ENCODE data around the gene RBBP7. TPM values are rescaled to one million over a fixed set of nuclear protein-coding genes. Genes with fewer than 3 reads are reported as not detected.

Gene RBBP7
- total RNA-seq = 165 and 171 TPM in 2 replicates

DNA sequence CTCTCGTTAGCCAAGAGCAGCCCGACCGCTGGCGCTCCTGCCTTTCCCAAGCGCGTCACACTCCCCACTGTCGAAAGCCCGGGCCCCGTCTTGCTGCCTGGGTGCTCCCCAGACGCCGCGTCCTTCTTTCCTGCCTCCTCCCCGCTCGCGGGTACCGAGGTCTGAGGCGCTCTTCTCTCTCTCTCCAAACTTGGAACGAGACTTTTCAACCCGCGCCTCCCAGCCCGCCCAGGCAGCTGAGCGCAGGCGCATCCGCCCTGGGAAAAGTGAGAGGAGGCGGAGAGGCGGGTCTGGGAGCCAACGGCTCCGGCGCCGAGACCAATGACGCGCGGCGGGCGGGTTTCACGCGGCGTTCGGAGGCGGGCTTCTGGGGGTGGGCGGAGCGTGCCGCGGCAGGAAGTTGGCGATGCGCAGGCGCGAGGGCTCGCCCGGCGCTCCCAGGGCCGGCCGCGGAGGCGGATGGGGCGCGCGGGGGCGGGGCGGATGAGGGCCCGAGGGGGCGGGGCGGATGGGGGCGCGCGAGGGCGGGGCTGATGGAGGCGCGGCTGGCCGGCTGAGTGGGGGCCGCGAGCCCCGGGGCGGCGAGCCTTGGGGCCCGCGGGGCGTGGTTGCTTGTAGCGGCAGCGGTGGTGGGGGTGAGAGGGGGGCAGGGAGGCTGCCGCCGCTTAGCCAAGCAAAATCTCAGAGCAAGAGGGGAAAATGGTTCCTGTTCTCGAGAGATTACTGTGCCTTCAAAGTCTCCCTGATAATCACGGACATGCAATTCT lies at the start of gene RBBP7:
TSS of gene RBBP7 (minus strand) at position 268 of the 767 bp plus-strand sequence. CDS start 309 bp downstream, outside the sequence.

Other genes starting within 250 kb of the RBBP7 start
- gene S100G, start 220.2 kb downstream of the RBBP7 start, total RNA-seq = not detected in 2 replicates
- 10.4 and 11.9 TPM in 2 replicates for gene CTPS2, start 157.7 kb downstream of the RBBP7 start, total RNA-seq
- 34.6 and 38.3 TPM in 2 replicates for gene SYAP1, start 150.8 kb downstream of the RBBP7 start, total RNA-seq
- 9.2 and 10.4 TPM in 2 replicates for gene TXLNG, start 83.9 kb downstream of the RBBP7 start, total RNA-seq
- gene REPS2, start 76.3 kb upstream of the RBBP7 start, total RNA-seq = under 0.01 TPM in 1 of 2 replicates, not detected in the other